NCI-H1048 (cell line): Measurements from ENCODE around the gene SLC1A7.

ENCODE experiments used
- DNase-seq: peaks from one replicate; lab custom pipeline; 2025; lab: John Stamatoyannopoulos, UW

SLC1A7 gene

GRCh38 chr1:53062708-53063591, 79.5 kb downstream of the SLC1A7 start:
- DNase-seq: no peak

- DNase-seq: no peak
Observed at GRCh38 chr1:53061859-53062707, 80.4 kb downstream of the SLC1A7 start, which contains the start of gene PODN. Gene PODN (plus strand): TSS chr1:53062213. CDS start chr1:53069856, 7,643 bp downstream.

GRCh38 chr1:53061123-53061858, 81.1 kb downstream of the SLC1A7 start:
- DNase-seq: no peak

- DNase-seq: no peak
Observed at GRCh38 chr1:53060579-53060978, 81.9 kb downstream of the SLC1A7 start.

- no peak for DNase-seq
Observed at GRCh38 chr1:53057127-53057526, 85.3 kb downstream of the SLC1A7 start.

GRCh38 chr1:53051676-53052075, 90.8 kb downstream of the SLC1A7 start:
- no peak for DNase-seq

GRCh38 chr1:53050310-53050709, 92.1 kb downstream of the SLC1A7 start:
- DNase-seq: no peak

- no peak for DNase-seq
Observed at GRCh38 chr1:53049574-53049967, 92.9 kb downstream of the SLC1A7 start.

GRCh38 chr1:53048960-53049573, 93.4 kb downstream of the SLC1A7 start:
- DNase-seq: no peak

GRCh38 chr1:53047737-53048736, 94.4 kb downstream of the SLC1A7 start:
- DNase-seq: no peak

- DNase-seq: no peak
Observed at GRCh38 chr1:53046930-53047329, 95.5 kb downstream of the SLC1A7 start.

GRCh38 chr1:53044926-53045325, 97.5 kb downstream of the SLC1A7 start:
- DNase-seq: no peak

- DNase-seq: no peak
Observed at GRCh38 chr1:53043271-53043670, 99.2 kb downstream of the SLC1A7 start.

GRCh38 chr1:53038566-53038965, 103.9 kb downstream of the SLC1A7 start:
- no peak for DNase-seq
